HG03175 (cell line): ENCODE results near the gene TTC7B.

ENCODE experiments used
- ATAC-seq: cut with Tn5 transposase; IDR thresholded peaks from one replicate; pipeline ENCODE4 v1.9.1; 2021; ENCODE audit warnings: mild to moderate bottlenecking, moderate library complexity; ENCODE audit not compliant: unreplicated experiment

The TTC7B gene

GRCh38 chr14:90568405-90568804 lies 247.8 kb downstream of the TTC7B start:
- no peak for ATAC-seq

GRCh38 chr14:90567991-90568390 lies 248.2 kb downstream of the TTC7B start:
- no peak for ATAC-seq

GRCh38 chr14:90567191-90567590 lies 249.0 kb downstream of the TTC7B start:
- ATAC-seq = no peak

- no peak for ATAC-seq
Measured at GRCh38 chr14:90566481-90566880, 249.7 kb downstream of the TTC7B start.

- ATAC-seq = no peak
Measured at GRCh38 chr14:90564496-90564895, 251.7 kb downstream of the TTC7B start.

- no peak for ATAC-seq
Measured at GRCh38 chr14:90562652-90563051, 253.6 kb downstream of the TTC7B start.

- no peak for ATAC-seq
Measured at GRCh38 chr14:90561920-90562319, 254.3 kb downstream of the TTC7B start.

GRCh38 chr14:90560991-90561390 lies 255.2 kb downstream of the TTC7B start:
- no peak for ATAC-seq

- no peak for ATAC-seq
Measured at GRCh38 chr14:90560558-90560957, 255.7 kb downstream of the TTC7B start.

- no peak for ATAC-seq
Measured at GRCh38 chr14:90559811-90560492, 256.3 kb downstream of the TTC7B start.

GRCh38 chr14:90558983-90559590 lies 257.1 kb downstream of the TTC7B start:
- ATAC-seq = no peak

GRCh38 chr14:90558041-90558982 lies 257.9 kb downstream of the TTC7B start:
- ATAC-seq = no peak

- no peak for ATAC-seq
Measured at GRCh38 chr14:90557516-90557915, 258.7 kb downstream of the TTC7B start.

GRCh38 chr14:90556666-90557450 lies 259.4 kb downstream of the TTC7B start:
- no peak for ATAC-seq

GRCh38 chr14:90556012-90556477 lies 260.2 kb downstream of the TTC7B start:
- ATAC-seq = no peak

GRCh38 chr14:90555126-90556011 lies 260.9 kb downstream of the TTC7B start:
- no peak for ATAC-seq

- no peak for ATAC-seq
Measured at GRCh38 chr14:90554341-90554740, 261.9 kb downstream of the TTC7B start.

- no peak for ATAC-seq
Measured at GRCh38 chr14:90553921-90554336, 262.3 kb downstream of the TTC7B start.

- no peak for ATAC-seq
Measured at GRCh38 chr14:90553298-90553920, 262.8 kb downstream of the TTC7B start.
